NK-92 (cell line): ENCODE measurements around the gene GSTM2.
"Not testable (repeated sequence)": the region's sequence is repeated elsewhere in the genome, so short reads cannot be mapped to it uniquely, and the experiment has no call there.

ENCODE experiments used
- DNase-seq: peaks from one replicate; lab custom pipeline; 2025; ENCODE audit not compliant: unreplicated experiment; lab: John Stamatoyannopoulos, UW

GSTM2 gene

GRCh38 chr1:109643385-109644230, 24.2 kb upstream of the GSTM2 start:
- no peak for DNase-seq

DNA sequence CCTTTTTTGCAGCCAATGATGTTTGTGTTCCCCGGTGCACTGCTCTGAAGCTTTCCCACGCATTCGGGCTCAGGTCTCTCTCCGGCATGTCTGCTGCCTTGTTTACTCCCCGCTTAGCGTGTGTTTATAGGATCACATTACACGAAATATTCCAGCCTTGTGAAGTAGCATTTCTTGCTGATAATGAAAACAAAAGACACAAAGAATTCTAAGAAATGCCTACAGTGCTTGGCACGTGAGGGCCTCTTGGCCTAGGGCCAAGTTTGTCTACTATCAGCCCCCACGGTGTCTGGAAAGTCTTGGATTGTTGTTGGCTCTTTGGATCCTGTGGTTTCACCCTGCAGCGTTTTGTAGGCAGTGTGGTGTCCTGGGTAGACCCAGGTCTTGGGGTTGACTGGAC, 23.2 kb upstream of the GSTM2 start:
- no peak for DNase-seq

- no peak for DNase-seq
Measured at GRCh38 chr1:109649491-109649914, 18.4 kb upstream of the GSTM2 start.

GRCh38 chr1:109650609-109651008, 17.2 kb upstream of the GSTM2 start:
- no peak for DNase-seq

- DNase-seq: no peak
Measured at GRCh38 chr1:109652402-109652801, 15.5 kb upstream of the GSTM2 start.

GRCh38 chr1:109653306-109653705, 14.6 kb upstream of the GSTM2 start:
- no peak for DNase-seq

DNA sequence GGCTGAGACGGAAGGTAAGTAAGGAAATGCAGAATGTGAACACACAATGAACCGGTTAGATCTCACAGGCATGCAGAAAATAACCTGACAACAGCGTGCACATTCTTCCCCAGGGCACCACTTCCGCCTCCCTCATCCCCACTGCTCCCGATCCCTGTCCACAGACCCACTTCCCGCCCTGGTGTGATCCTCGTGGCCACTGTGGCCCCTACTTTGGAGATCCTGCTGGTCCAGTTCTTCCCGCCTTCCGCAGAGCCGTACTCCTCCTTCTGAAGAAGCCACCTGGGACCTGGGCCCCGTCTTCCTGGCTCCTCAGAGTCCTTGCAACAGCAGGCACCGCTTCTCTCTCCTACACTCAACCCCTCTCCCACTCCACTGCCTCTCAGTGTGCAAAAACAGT, 13.3 kb upstream of the GSTM2 start:
- DNase-seq: no peak

DNA sequence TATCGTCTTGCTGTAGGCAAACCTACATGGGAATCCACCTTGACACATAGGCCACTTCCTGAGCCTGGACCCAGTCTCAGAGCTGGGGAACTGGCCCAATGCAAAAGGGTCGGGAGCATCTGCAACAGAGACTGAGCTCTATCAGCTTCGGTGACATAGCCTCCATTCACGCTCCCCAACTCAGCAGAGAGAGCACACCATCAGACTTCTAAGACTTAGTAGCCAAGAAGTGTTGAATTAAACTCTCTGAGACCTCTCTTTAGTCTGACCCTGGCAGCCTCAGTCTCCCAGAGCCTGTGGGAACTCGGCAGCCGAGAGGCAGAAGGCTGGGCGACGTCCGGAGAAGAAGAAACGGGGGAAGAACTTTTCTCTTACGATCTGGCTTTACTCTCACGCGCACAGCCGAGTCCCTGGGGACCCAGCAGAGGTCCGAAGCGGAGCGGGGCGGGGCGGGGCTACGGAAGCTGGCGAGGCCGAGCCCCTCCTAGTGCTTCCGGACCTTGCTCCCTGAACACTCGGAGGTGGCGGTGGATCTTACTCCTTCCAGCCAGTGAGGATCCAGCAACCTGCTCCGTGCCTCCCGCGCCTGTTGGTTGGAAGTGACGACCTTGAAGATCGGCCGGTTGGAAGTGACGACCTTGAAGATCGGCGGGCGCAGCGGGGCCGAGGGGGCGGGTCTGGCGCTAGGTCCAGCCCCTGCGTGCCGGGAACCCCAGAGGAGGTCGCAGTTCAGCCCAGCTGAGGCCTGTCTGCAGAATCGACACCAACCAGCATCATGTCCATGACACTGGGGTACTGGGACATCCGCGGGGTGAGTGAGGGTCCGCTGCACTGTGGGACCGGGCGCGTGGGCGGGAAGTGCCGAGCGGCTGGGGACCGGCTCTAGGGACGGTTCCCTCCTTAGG, 12.0 kb upstream of the GSTM2 start, which contains the start of gene GSTM4:
TSS of gene GSTM4 (plus strand) at position 485 of the 905 bp plus-strand sequence. CDS start at position 776, 291 bp downstream.
- no peak for DNase-seq

GRCh38 chr1:109657395-109657794, 10.5 kb upstream of the GSTM2 start:
- no peak for DNase-seq

GRCh38 chr1:109657970-109658369, 9.9 kb upstream of the GSTM2 start:
- no peak for DNase-seq

GRCh38 chr1:109658533-109659042, 9.3 kb upstream of the GSTM2 start:
- DNase-seq: no peak

- DNase-seq: no peak
Measured at GRCh38 chr1:109659145-109659544, 8.7 kb upstream of the GSTM2 start.

- DNase-seq: no peak
Measured at GRCh38 chr1:109659997-109660690, 7.7 kb upstream of the GSTM2 start.

- DNase-seq: not testable (repeated sequence)
Measured at GRCh38 chr1:109660691-109661026, 7.2 kb upstream of the GSTM2 start.

DNA sequence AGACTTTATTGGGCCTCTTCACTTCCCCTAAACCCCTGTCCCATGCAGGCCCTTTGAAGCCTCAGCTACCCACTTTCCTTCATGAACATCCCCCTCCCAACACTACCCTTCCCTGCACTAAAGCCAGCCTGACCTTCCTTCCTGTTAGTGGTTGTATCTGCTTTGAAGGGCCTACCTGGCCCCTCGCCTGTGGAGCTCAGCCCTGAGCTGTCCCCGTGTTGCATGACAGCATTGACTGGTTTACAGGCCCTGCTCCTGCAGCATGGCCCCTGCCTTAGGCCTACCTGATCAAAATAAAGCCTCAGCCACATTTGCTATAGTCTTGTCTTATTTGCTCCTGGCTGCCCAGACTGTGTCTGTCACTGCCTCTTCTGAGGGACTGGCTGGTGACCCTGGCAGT, 6.5 kb upstream of the GSTM2 start:
- no peak for DNase-seq

GRCh38 chr1:109664671-109665070, 3.2 kb upstream of the GSTM2 start:
- DNase-seq: no peak

GRCh38 chr1:109668123-109668775, 392 bp downstream of the GSTM2 start:
- DNase-seq: no peak

- DNase-seq: no peak
Measured at GRCh38 chr1:109669246-109669948, 1.5 kb downstream of the GSTM2 start.

DNA sequence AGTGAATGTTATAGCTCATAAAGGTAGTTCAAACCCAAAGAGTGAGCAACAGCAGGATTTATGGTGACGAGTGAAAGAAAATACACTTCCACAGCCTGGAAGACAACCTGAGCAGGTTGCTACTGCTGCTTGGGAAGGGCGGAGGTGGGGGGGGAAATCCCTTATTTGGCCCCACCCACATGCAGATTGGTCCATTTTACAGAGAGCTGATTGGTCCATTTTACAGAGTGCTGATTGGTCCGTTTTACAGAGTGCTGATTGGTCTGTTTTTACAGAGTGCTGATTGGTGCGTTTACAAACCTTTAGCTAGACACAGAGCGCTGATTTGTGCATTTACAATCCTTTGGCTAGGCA, 2.1 kb downstream of the GSTM2 start:
- DNase-seq: not testable (repeated sequence)

- DNase-seq: no peak
Measured at GRCh38 chr1:109671067-109671466, 3.2 kb downstream of the GSTM2 start.
